ENCODE data around the gene DYNC1H1.

The DYNC1H1 gene

DNA sequence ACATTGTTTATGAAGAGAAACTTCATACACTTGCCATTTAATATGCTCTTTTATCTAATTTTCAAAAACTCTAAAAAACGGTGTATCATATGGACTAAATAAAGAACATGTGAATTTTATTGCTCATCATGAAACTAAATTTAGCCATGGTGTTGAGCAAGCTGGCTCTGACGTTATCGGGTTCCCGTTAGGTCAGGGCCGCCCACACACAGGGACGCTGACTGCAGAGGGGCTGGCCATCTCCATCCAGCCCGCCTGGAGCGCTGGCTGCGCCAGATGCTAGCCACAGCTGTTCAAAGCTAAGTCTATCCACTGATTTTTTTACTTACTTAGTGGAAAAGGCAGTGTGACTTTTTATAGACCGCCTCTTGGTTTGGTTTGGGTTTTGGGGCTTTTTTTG, 36.5 kb upstream of the DYNC1H1 start:
- H3K4me3 Mint-ChIP-seq, result no peak overlapping the region

DNA sequence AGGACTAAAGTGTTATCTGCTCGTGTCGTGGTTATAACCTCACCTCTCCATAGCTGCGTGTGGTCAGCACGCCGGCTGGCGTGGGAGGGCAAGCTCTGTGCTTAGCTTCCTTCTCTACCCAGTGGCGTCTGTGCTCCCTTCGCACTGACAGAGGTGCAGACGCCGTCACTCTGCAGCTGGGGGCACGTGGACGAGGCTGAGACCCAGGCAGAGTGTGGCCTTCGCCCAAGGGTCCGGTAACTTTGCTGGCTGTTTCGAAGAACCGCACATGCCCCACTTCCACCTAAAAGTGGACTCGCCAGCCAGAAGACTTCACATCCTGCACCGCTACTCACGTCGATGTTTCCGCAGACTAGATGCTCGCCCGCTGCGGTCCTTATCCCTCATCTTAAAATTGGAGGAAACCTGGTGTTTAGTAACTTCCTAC, 35.9 kb upstream of the DYNC1H1 start:
- TF ChIP-seq, protein P1, sequence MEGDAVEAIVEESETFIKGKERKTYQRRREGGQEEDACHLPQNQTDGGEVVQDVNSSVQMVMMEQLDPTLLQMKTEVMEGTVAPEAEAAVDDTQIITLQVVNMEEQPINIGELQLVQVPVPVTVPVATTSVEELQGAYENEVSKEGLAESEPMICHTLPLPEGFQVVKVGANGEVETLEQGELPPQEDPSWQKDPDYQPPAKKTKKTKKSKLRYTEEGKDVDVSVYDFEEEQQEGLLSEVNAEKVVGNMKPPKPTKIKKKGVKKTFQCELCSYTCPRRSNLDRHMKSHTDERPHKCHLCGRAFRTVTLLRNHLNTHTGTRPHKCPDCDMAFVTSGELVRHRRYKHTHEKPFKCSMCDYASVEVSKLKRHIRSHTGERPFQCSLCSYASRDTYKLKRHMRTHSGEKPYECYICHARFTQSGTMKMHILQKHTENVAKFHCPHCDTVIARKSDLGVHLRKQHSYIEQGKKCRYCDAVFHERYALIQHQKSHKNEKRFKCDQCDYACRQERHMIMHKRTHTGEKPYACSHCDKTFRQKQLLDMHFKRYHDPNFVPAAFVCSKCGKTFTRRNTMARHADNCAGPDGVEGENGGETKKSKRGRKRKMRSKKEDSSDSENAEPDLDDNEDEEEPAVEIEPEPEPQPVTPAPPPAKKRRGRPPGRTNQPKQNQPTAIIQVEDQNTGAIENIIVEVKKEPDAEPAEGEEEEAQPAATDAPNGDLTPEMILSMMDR (IDR thresholded peaks at IDR 0.05; ENCODE audit: unreplicated experiment in 3 of 3), result no peak
- Mint-ChIP-seq H3K4me3 (no peak overlapping the region), H3K27ac (peak overlapping the region in 2 of 3 experiments; percentile 22 to 53), H3K4me1 (peaks cover 12% of the 10 kb centered on the region), H3K9me3 (no peaks in the 10 kb centered on the region), H3K27me3 (ENCODE audit: low read depth) (no peaks in the 10 kb centered on the region), H3K36me3 (ENCODE audit: low read depth) (peaks cover 10% of the 10 kb centered on the region)

More for the DNA sequence above, 36.5 kb upstream of the DYNC1H1 start:
- no peaks in the 10 kb centered on the region for H3K27me3 Mint-ChIP-seq (ENCODE audit: low read depth)
- TF ChIP-seq, protein P1 (IDR thresholded peaks at IDR 0.05; ENCODE audit: unreplicated experiment in 3 of 3), result no peak
- H3K4me1 Mint-ChIP-seq, result peaks cover 12% of the 10 kb centered on the region
- peaks cover 13% of the 10 kb centered on the region for H3K36me3 Mint-ChIP-seq (ENCODE audit: low read depth)
- H3K9me3 Mint-ChIP-seq, result no peaks in the 10 kb centered on the region
- peak overlapping the region; percentile 22 to 53 (median 39) for H3K27ac Mint-ChIP-seq

DNA sequence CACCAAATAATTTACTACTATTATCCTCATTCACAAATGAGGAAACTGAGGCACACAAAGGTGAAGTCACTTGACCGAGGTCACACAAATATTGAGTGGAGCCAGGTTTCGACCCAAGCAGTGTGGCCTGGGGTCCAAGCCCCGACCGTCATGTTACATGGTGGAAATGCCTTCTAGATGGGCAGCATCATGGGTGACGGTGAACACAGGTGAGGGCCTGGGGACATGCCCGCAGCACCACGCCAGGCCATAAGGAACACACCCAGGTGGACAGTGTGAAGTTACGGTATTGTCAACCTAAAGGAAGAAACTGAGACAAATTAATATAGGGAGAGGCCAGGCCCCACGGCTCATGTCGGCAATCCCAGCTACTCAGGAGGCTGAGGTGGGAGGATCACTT, 35.3 kb upstream of the DYNC1H1 start:
- Mint-ChIP-seq H3K27ac (no peak overlapping the region), H3K27me3 (ENCODE audit: low read depth) (no peaks in the 10 kb centered on the region), H3K4me3 (no peak overlapping the region), H3K9me3 (no peaks in the 10 kb centered on the region), H3K36me3 (ENCODE audit: low read depth) (peaks cover 10% of the 10 kb centered on the region), H3K4me1 (peaks cover 12% of the 10 kb centered on the region)
- TF ChIP-seq, protein P1 (IDR thresholded peaks at IDR 0.05; ENCODE audit: unreplicated experiment in 3 of 3), result no peak

DNA sequence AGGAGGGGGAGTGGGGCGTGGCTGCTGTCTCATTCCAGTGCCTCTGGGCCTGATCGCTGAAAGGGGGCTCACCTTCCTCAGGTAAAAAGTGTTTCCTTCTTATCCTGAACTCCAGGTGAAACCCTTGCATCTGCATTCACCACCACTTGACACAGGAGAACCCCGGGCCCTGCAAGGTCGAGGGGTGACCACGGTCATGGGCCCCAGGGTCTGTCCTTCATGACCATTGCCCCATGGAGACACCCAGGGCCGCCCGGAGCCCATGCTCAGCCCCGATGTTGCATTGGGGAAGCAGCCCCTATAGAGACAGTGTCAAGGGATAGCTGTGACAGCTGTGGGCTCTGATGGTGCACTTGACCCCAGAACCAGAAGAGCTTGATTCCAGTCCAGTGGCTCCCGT, 34.4 kb upstream of the DYNC1H1 start:
- TF ChIP-seq, protein P1 (IDR thresholded peaks at IDR 0.05; ENCODE audit: unreplicated experiment in 3 of 3), result no peak
- H3K9me3 Mint-ChIP-seq, result no peaks in the 10 kb centered on the region

DNA sequence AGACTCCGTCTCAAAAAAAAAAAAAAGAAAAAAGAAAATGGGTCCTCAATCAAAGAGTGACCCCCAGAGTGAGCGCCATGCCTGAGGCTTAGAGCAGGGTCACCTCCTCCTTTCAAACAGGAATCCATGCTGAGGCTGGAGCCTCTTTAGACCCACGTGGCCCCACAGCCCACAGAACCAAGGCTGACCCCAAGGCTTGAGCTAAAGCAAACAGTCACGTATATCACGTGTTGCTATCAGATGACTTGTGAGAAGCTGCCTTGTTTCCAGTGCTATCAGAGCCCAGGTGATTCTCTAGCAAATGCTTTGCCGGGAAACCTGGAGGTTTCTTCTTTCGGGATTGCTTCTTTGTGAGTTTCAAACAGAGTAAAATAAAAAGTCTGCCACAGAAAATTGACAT, 31.7 kb upstream of the DYNC1H1 start:
- no peak overlapping the region for H3K27ac Mint-ChIP-seq
- TF ChIP-seq, protein P1 (IDR thresholded peaks at IDR 0.05; ENCODE audit: unreplicated experiment in 3 of 3), result no peak
- H3K9me3 Mint-ChIP-seq, result no peaks in the 10 kb centered on the region
- H3K36me3 Mint-ChIP-seq (ENCODE audit: low read depth), result no peaks in the 10 kb centered on the region
- H3K27me3 Mint-ChIP-seq (ENCODE audit: low read depth), result no peaks in the 10 kb centered on the region
- H3K4me3 Mint-ChIP-seq, result no peak overlapping the region
- H3K4me1 Mint-ChIP-seq, result peaks cover 11% of the 10 kb centered on the region

More for the DNA sequence above, 34.4 kb upstream of the DYNC1H1 start:
- H3K27me3 Mint-ChIP-seq (ENCODE audit: low read depth), result no peaks in the 10 kb centered on the region
- no peak overlapping the region for H3K4me3 Mint-ChIP-seq
- peaks cover 12% of the 10 kb centered on the region for H3K4me1 Mint-ChIP-seq
- peaks cover 10% of the 10 kb centered on the region for H3K36me3 Mint-ChIP-seq (ENCODE audit: low read depth)
- no peak overlapping the region for H3K27ac Mint-ChIP-seq

DNA sequence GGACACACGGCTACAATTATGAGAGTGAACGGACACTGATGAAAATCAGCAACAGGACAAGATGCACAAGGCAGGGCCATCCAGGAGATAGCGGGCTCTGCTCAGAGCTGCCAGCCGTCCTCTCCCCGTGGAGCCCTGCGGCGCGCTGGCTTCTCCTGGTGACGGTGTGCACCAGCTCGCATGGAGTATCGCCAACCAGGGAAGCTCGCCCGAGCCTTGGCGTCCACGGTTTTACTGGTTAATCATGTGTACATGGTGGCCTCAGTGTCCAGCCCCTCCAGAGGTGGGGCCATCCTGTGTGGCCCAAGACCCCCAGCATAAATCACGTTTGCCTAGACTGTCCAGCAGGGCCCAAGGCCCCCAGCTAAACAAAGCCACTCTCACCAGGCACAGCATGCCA, 31.2 kb upstream of the DYNC1H1 start:
- TF ChIP-seq, protein P1 (IDR thresholded peaks at IDR 0.05; ENCODE audit: unreplicated experiment in 3 of 3), result no peak

More for the DNA sequence above, 31.2 kb upstream of the DYNC1H1 start:
- Mint-ChIP-seq H3K4me1 (peaks cover 6% of the 10 kb centered on the region), H3K27ac (no peak overlapping the region), H3K36me3 (ENCODE audit: low read depth) (no peaks in the 10 kb centered on the region), H3K27me3 (ENCODE audit: low read depth) (peaks cover 4% of the 10 kb centered on the region), H3K4me3 (no peak overlapping the region), H3K9me3 (no peaks in the 10 kb centered on the region)

All from nephron (organoid).